ENCODE measurements around the gene TNN.

The TNN gene

GRCh38 chr1:175120511-175120910 is 52.9 kb downstream of the TNN start:
- no peak overlapping the region for H3K27ac ChIP-seq (ENCODE audit: low read length)
- no peak overlapping the region for H2AFZ ChIP-seq (ENCODE audit: low read depth, low read length)
- TF ChIP-seq EZH2phosphoT487 (IDR thresholded peaks at IDR 0.05; ENCODE audit: low read depth), result no peak
- TF ChIP-seq CTCF (IDR thresholded peaks at IDR 0.05; ENCODE audit: low read depth, low read length), result no peak
- no peaks in the 10 kb centered on the region for H3K27me3 ChIP-seq (ENCODE audit: low read depth, low read length)
- H3K9me3 ChIP-seq (ENCODE audit: insufficient read depth, low read length), result no peaks in the 10 kb centered on the region
- H3K9ac ChIP-seq (ENCODE audit: low read length), result no peak overlapping the region
- no peak overlapping the region for H3K4me2 ChIP-seq (ENCODE audit: low read length)
- no peaks in the 10 kb centered on the region for H4K20me1 ChIP-seq (ENCODE audit: insufficient read depth, low read length)
- H3K79me2 ChIP-seq (ENCODE audit: low read length), result no peaks in the 10 kb centered on the region
- no peaks in the 10 kb centered on the region for H3K36me3 ChIP-seq (replicated peaks; ENCODE audit: low read depth, low read length)
- no peak overlapping the region for H3K4me3 ChIP-seq (ENCODE audit: low read length)
- peaks cover 6% of the 10 kb centered on the region; the same call in 1 of the 2 replicates for H3K4me1 ChIP-seq (ENCODE audit: low read length)

- no peak overlapping the region for H3K4me3 ChIP-seq (ENCODE audit: low read length)
- H2AFZ ChIP-seq (ENCODE audit: low read depth, low read length), result no peak overlapping the region
- H3K4me1 ChIP-seq (ENCODE audit: low read length), result peaks cover 7% of the 10 kb centered on the region
- no peaks in the 10 kb centered on the region for H3K79me2 ChIP-seq (ENCODE audit: low read length)
- H3K4me2 ChIP-seq (ENCODE audit: low read length), result no peak overlapping the region
- H3K27ac ChIP-seq (ENCODE audit: low read length), result no peak overlapping the region
- no peaks in the 10 kb centered on the region for H3K9me3 ChIP-seq (ENCODE audit: insufficient read depth, low read length)
- no peaks in the 10 kb centered on the region for H3K36me3 ChIP-seq (replicated peaks; ENCODE audit: low read depth, low read length)
- no peaks in the 10 kb centered on the region for H4K20me1 ChIP-seq (ENCODE audit: insufficient read depth, low read length)
- no peak overlapping the region for H3K9ac ChIP-seq (ENCODE audit: low read length)
- H3K27me3 ChIP-seq (ENCODE audit: low read depth, low read length), result no peaks in the 10 kb centered on the region
- no peak for TF ChIP-seq EZH2phosphoT487 (IDR thresholded peaks at IDR 0.05; ENCODE audit: low read depth)
- TF ChIP-seq CTCF (IDR thresholded peaks at IDR 0.05; ENCODE audit: low read depth, low read length), result no peak
Measured at GRCh38 chr1:175124861-175125260, 57.2 kb downstream of the TNN start.

- no peak overlapping the region for H3K4me3 ChIP-seq (ENCODE audit: low read length)
- H3K9me3 ChIP-seq (ENCODE audit: insufficient read depth, low read length), result no peaks in the 10 kb centered on the region
- peaks cover 12% of the 10 kb centered on the region for H3K4me1 ChIP-seq (ENCODE audit: low read length)
- no peak overlapping the region for H3K27ac ChIP-seq (ENCODE audit: low read length)
- no peaks in the 10 kb centered on the region for H4K20me1 ChIP-seq (ENCODE audit: insufficient read depth, low read length)
- no peak overlapping the region for H3K4me2 ChIP-seq (ENCODE audit: low read length)
- TF ChIP-seq EZH2phosphoT487 (IDR thresholded peaks at IDR 0.05; ENCODE audit: low read depth) (no peak), CTCF (IDR thresholded peaks at IDR 0.05; ENCODE audit: low read depth, low read length) (no peak)
- H3K9ac ChIP-seq (ENCODE audit: low read length), result no peak overlapping the region
- no peak overlapping the region for H2AFZ ChIP-seq (ENCODE audit: low read depth, low read length)
- H3K36me3 ChIP-seq (replicated peaks; ENCODE audit: low read depth, low read length), result no peaks in the 10 kb centered on the region
- H3K27me3 ChIP-seq (ENCODE audit: low read depth, low read length), result no peaks in the 10 kb centered on the region
- no peaks in the 10 kb centered on the region for H3K79me2 ChIP-seq (ENCODE audit: low read length)
Measured at GRCh38 chr1:175126347-175126746, 58.7 kb downstream of the TNN start.

- H3K4me3 ChIP-seq (ENCODE audit: low read length), result no peak overlapping the region
- peaks cover 12% of the 10 kb centered on the region for H3K4me1 ChIP-seq (ENCODE audit: low read length)
- H4K20me1 ChIP-seq (ENCODE audit: insufficient read depth, low read length), result no peaks in the 10 kb centered on the region
- peaks cover 7% of the 10 kb centered on the region for H3K27me3 ChIP-seq (ENCODE audit: low read depth, low read length)
- no peak overlapping the region for H3K27ac ChIP-seq (ENCODE audit: low read length)
- TF ChIP-seq EZH2phosphoT487 (IDR thresholded peaks at IDR 0.05; ENCODE audit: low read depth) (no peak), CTCF (IDR thresholded peaks at IDR 0.05; ENCODE audit: low read depth, low read length) (no peak)
- H3K79me2 ChIP-seq (ENCODE audit: low read length), result no peaks in the 10 kb centered on the region
- H3K9ac ChIP-seq (ENCODE audit: low read length), result no peak overlapping the region
- no peak overlapping the region for H2AFZ ChIP-seq (ENCODE audit: low read depth, low read length)
- H3K9me3 ChIP-seq (ENCODE audit: insufficient read depth, low read length), result no peaks in the 10 kb centered on the region
- H3K4me2 ChIP-seq (ENCODE audit: low read length), result no peak overlapping the region
- no peaks in the 10 kb centered on the region for H3K36me3 ChIP-seq (replicated peaks; ENCODE audit: low read depth, low read length)
Measured at GRCh38 chr1:175127565-175127964, 59.9 kb downstream of the TNN start.

All from OCI-LY3 (cell line).